H1 (cell line): Measurements from ENCODE around the gene CDC5L. TPM values are rescaled to one million over a fixed set of nuclear protein-coding genes. Genes with fewer than 3 reads are reported as not detected.

Source experiments
- CHD7 ChIP-seq: fragments of 300-600 bp; sonication (generic); IDR thresholded peaks from 2 replicates; pipeline ENCODE4 v1.7.1; 2012; ENCODE audit warnings: low read length, moderate library complexity, mild to moderate bottlenecking, inconsistent platforms; ENCODE audit not compliant: insufficient replicate concordance
- CREB1 ChIP-seq: IDR thresholded peaks from 2 replicates; pipeline ENCODE4 v1.6.1; 2012; ENCODE audit warnings: inconsistent platforms
- CTCF ChIP-seq, 3 experiments: IDR thresholded peaks; 1 replicate in 2 of 3; 2 replicates in 1 of 3; pipeline versions ENCODE4 v1.5.1 to v1.6.1; 2011; ENCODE audit warnings: low read length in 3 of 3, mild to moderate bottlenecking in 3 of 3, inconsistent platforms in 2 of 3, low read depth in 1 of 3, moderate library complexity in 1 of 3; ENCODE audit not compliant: insufficient read depth in 1 of 3; ENCODE audit errors: control extremely low read depth in 1 of 3
- EP300 ChIP-seq, 2 experiments: IDR thresholded peaks; 1 replicate in 1 of 2; 2 replicates in 1 of 2; pipeline ENCODE4 v1.6.1; 2011 to 2012; ENCODE audit warnings: low read depth in 2 of 2, low read length in 2 of 2, mild to moderate bottlenecking in 2 of 2, borderline replicate concordance in 1 of 2, inconsistent platforms in 1 of 2, moderate library complexity in 1 of 2
- JUN ChIP-seq: IDR thresholded peaks from 2 replicates; pipeline ENCODE4 v1.6.1; 2011; ENCODE audit warnings: low read depth, mild to moderate bottlenecking, improper control_type of control experiment, low read length
- RXRA ChIP-seq: IDR thresholded peaks from 2 replicates; pipeline ENCODE4 v1.6.1; 2011; ENCODE audit warnings: low read depth, mild to moderate bottlenecking, low read length, moderate library complexity; ENCODE audit not compliant: insufficient read depth
- SP4 ChIP-seq: IDR thresholded peaks from 2 replicates; pipeline ENCODE4 v1.6.1; 2012; ENCODE audit warnings: low read length, inconsistent platforms
- TAF1 ChIP-seq: IDR thresholded peaks from 2 replicates; pipeline ENCODE4 v1.6.1; 2011; ENCODE audit warnings: mild to moderate bottlenecking, low read depth, low read length
- polyA plus RNA-seq, 7 experiments: library from polyadenylated mRNA; depleted of rRNA in 3 of 7; stranded (reverse) in 5 of 7; unstranded in 2 of 7; fragments of >200 nt in 5 of 7; fragments of 200-250 nt in 2 of 7; gene quantifications; 1 replicate in 5 of 7; 2 replicates in 1 of 7; 4 replicates in 1 of 7; pipeline versions ENCODE4 v1.2.1 to v1.2.3, GENCODE V29; 2011 to 2013; ENCODE audit warnings: missing spikeins in 2 of 7, mixed read lengths in 2 of 7
- total RNA-seq: library from RNA; stranded (reverse); fragmentation: NEBNext Ultra II Directional; extraction: Animal tissue kit (Norgen Biotek cat#: 25700); gene quantifications from 2 replicates; pipeline ENCODE4 v1.2.1, GENCODE V29; 2021

The CDC5L gene
- total and polyA plus RNA-seq, 2 of the 8 experiments (the other 6 are each of a cell fraction or from before 2014, with no cell fraction given) = 8.4 to 32.8 TPM

GRCh38 chr6:44463728-44464450 is 76.4 kb downstream of the CDC5L start (continued):
- TF ChIP-seq CHD7 (no peak), JUN (no peak), CREB1 (no peak), SP4 (no peak), TAF1 (no peak), EP300 (IDR thresholded peaks at IDR 0.05; ENCODE audit: borderline replicate concordance in 1 of 2, low read depth in 2 of 2, low read length in 2 of 2) (no peak), RXRA (no peak), CTCF (IDR thresholded peaks at IDR 0.05; ENCODE audit: control extremely low read depth in 1 of 3, insufficient read depth in 1 of 3, low read depth in 1 of 3, low read length in 3 of 3) (no peak)
- TF ChIP-seq, all 59 proteins: peak for 0
